ENCODE measurements around the gene TTC21A. TPM values are rescaled to one million over a fixed set of nuclear protein-coding genes. Genes with fewer than 3 reads are reported as not detected.

TTC21A gene
- total RNA-seq, 2 donors from 2014 or later = 9.0 to 23.2 TPM

GRCh38 chr3:39184968-39185285, 77.4 kb downstream of the TTC21A start:
- WGBS = 94% methylated on average over 3 of the region's 4 CpGs
- intact Hi-C loops (cut with DNase I) = loop anchor here (5.0 to 10.0 kb wide), 2 partner anchors 78 to 200 kb away; partner anchors contain the start of genes GORASP1, SLC25A38 and TTC21A

GRCh38 chr3:39185326-39185958, 78.0 kb downstream of the TTC21A start:
- Histone ChIP-seq H3K27me3 (replicated peaks; ENCODE audit: insufficient read depth) (no peaks in the 10 kb centered on the region), H3K4me3 (no peak overlapping the region), H3K27ac (no peak overlapping the region), H3K9me3 (no peaks in the 10 kb centered on the region), H3K36me3 (no peaks in the 10 kb centered on the region), H3K4me1 (replicated peaks) (no peaks in the 10 kb centered on the region)
- WGBS = 96% methylated on average over 9 of the region's 9 CpGs
- DNase-seq (ENCODE audit: low spot score) = no peak
- no peak for TF ChIP-seq CTCF (IDR thresholded peaks at IDR 0.05)
- no peak for TF ChIP-seq POLR2AphosphoS5 (IDR thresholded peaks at IDR 0.05)
- no peak for TF ChIP-seq POLR2A (IDR thresholded peaks at IDR 0.05)
- intact Hi-C loops (cut with DNase I) = loop anchor here (5.0 to 10.0 kb wide), 2 partner anchors 78 to 199 kb away; partner anchors contain the start of genes GORASP1, SLC25A38 and TTC21A

More at GRCh38 chr3:39184968-39185285, 77.4 kb downstream of the TTC21A start:
- Histone ChIP-seq H3K27me3 (replicated peaks; ENCODE audit: insufficient read depth) (no peaks in the 10 kb centered on the region), H3K4me3 (no peak overlapping the region), H3K36me3 (no peaks in the 10 kb centered on the region), H3K27ac (no peak overlapping the region), H3K4me1 (replicated peaks) (no peaks in the 10 kb centered on the region), H3K9me3 (no peaks in the 10 kb centered on the region)
- no peak for TF ChIP-seq CTCF (IDR thresholded peaks at IDR 0.05)
- no peak for TF ChIP-seq POLR2AphosphoS5 (IDR thresholded peaks at IDR 0.05)
- TF ChIP-seq POLR2A (IDR thresholded peaks at IDR 0.05) = no peak
- no peak for DNase-seq (ENCODE audit: low spot score)

- Histone ChIP-seq H3K9me3 (no peaks in the 10 kb centered on the region), H3K36me3 (no peaks in the 10 kb centered on the region), H3K27me3 (replicated peaks; ENCODE audit: insufficient read depth) (no peaks in the 10 kb centered on the region), H3K4me1 (replicated peaks) (no peaks in the 10 kb centered on the region), H3K27ac (no peak overlapping the region), H3K4me3 (no peak overlapping the region)
- intact Hi-C loops (cut with DNase I) = loop anchor here (5.0 to 10.0 kb wide), 2 partner anchors 79 to 199 kb away; partner anchors contain the start of genes GORASP1, SLC25A38 and TTC21A
- no peak for TF ChIP-seq POLR2A (IDR thresholded peaks at IDR 0.05)
- no peak for TF ChIP-seq CTCF (IDR thresholded peaks at IDR 0.05)
- no peak for TF ChIP-seq POLR2AphosphoS5 (IDR thresholded peaks at IDR 0.05)
- no peak for DNase-seq (ENCODE audit: low spot score)
- 89% methylated on average over 14 of the region's 14 CpGs for WGBS
Measured at GRCh38 chr3:39185959-39186691, 78.6 kb downstream of the TTC21A start.

GRCh38 chr3:39186692-39187151, 79.2 kb downstream of the TTC21A start:
- H3K27ac ChIP-seq = no peak overlapping the region
- H3K4me1 ChIP-seq (replicated peaks) = no peaks in the 10 kb centered on the region
- intact Hi-C loops (cut with DNase I) = loop anchor here (5.0 to 10.0 kb wide), 2 partner anchors 79 to 198 kb away; partner anchors contain the start of genes GORASP1, SLC25A38 and TTC21A
- H3K27me3 ChIP-seq (replicated peaks; ENCODE audit: insufficient read depth) = no peaks in the 10 kb centered on the region
- DNase-seq (ENCODE audit: low spot score) = no peak
- WGBS = 85% methylated on average over 11 of the region's 11 CpGs
- H3K36me3 ChIP-seq = no peaks in the 10 kb centered on the region
- TF ChIP-seq POLR2A (IDR thresholded peaks at IDR 0.05) (no peak), CTCF (IDR thresholded peaks at IDR 0.05) (no peak), POLR2AphosphoS5 (IDR thresholded peaks at IDR 0.05) (no peak)
- no peaks in the 10 kb centered on the region for H3K9me3 ChIP-seq
- no peak overlapping the region for H3K4me3 ChIP-seq
